ENCODE measurements around the gene FARS2.

DNA sequence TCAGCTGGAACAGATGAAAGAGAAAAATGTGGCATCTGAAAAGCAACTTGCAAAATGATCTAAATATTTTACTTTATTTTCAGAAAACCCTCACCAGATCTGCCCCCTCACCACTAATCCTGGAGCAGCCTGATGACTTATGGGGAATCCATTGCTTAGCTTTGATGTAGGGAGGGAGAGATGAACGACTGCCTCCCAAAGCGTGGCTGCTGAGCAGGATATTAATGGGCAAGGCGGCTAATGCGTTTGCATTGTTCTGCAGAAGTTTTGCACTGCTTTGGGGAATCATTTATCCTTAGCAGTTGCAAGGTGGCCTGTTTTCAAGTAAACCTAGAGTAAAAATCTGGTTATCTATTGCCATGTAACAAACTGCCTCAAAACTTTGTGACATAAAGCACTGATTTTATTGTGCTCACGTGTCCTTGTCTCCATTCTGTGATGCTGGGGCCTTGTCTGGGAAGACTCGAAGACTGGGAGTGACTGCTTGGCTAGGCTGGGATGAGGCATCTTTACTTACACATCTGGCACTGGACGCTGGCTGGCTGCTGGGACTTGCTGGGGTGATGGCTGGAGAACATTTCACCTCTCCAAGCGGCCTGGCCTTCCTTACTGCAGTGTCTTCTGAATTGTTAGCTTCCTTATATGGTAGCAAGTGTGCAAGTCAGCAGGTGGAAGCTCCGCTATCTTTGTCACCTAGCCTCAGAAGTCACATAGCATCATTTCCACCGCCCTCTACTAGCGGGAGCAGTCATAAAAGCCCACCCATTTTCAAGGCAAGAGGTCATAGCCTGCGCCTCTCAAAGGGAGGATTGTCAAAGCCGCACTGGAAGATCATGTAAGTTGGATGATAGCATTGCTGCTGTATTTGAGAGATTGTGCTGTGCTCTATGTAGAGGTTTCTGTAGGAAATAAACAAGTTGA is 432.2 kb downstream of the FARS2 start:
- TF ChIP-seq, protein P1, sequence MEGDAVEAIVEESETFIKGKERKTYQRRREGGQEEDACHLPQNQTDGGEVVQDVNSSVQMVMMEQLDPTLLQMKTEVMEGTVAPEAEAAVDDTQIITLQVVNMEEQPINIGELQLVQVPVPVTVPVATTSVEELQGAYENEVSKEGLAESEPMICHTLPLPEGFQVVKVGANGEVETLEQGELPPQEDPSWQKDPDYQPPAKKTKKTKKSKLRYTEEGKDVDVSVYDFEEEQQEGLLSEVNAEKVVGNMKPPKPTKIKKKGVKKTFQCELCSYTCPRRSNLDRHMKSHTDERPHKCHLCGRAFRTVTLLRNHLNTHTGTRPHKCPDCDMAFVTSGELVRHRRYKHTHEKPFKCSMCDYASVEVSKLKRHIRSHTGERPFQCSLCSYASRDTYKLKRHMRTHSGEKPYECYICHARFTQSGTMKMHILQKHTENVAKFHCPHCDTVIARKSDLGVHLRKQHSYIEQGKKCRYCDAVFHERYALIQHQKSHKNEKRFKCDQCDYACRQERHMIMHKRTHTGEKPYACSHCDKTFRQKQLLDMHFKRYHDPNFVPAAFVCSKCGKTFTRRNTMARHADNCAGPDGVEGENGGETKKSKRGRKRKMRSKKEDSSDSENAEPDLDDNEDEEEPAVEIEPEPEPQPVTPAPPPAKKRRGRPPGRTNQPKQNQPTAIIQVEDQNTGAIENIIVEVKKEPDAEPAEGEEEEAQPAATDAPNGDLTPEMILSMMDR (IDR thresholded peaks at IDR 0.05), result no peak
- TF ChIP-seq EZH2phosphoT487 (IDR thresholded peaks at IDR 0.05; ENCODE audit: borderline replicate concordance, low read depth) (no peak), FOSL2 (IDR thresholded peaks at IDR 0.05; ENCODE audit: borderline replicate concordance, low read depth) (no peak), NRF1 (IDR thresholded peaks at IDR 0.05; ENCODE audit: low read depth, low read length) (no peak), RAD21 (IDR thresholded peaks at IDR 0.05; ENCODE audit: low read length) (no peak), SIN3A (IDR thresholded peaks at IDR 0.05; ENCODE audit: borderline replicate concordance, low read depth, low read length) (no peak), EP300 (IDR thresholded peaks at IDR 0.05; ENCODE audit: borderline replicate concordance in 1 of 2, low read depth in 1 of 2, low read length in 1 of 2) (no peak), MEF2A (IDR thresholded peaks at IDR 0.05; ENCODE audit: borderline replicate concordance, low read depth) (no peak), SMC3 (IDR thresholded peaks at IDR 0.05; ENCODE audit: low read depth, low read length) (no peak)
